ENCODE results near the gene FOXP1. TPM values are rescaled to one million over a fixed set of nuclear protein-coding genes. Genes with fewer than 3 reads are reported as not detected.

The FOXP1 gene
- total RNA-seq, 4 donors from 2014 or later = 181 to 225 (median 205) TPM

DNA sequence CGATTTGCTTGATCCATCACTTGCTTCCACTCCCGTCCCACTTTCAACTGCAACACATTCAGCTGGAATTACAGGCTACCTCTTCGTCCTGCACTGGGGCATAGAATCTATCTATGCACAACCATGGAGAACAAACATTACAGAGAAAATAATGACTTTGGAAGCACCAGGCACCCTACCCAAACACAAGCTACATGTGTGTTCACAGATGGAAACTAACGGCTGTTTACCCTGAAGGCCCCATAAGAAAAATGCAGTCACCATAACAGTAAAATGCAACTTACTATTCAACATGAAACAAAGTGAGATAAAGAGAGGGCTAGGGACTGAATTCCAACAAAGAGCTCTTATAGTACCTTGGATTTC lies 496.8 kb downstream of the FOXP1 start:
- TF ChIP-seq, protein P1, sequence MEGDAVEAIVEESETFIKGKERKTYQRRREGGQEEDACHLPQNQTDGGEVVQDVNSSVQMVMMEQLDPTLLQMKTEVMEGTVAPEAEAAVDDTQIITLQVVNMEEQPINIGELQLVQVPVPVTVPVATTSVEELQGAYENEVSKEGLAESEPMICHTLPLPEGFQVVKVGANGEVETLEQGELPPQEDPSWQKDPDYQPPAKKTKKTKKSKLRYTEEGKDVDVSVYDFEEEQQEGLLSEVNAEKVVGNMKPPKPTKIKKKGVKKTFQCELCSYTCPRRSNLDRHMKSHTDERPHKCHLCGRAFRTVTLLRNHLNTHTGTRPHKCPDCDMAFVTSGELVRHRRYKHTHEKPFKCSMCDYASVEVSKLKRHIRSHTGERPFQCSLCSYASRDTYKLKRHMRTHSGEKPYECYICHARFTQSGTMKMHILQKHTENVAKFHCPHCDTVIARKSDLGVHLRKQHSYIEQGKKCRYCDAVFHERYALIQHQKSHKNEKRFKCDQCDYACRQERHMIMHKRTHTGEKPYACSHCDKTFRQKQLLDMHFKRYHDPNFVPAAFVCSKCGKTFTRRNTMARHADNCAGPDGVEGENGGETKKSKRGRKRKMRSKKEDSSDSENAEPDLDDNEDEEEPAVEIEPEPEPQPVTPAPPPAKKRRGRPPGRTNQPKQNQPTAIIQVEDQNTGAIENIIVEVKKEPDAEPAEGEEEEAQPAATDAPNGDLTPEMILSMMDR (IDR thresholded peaks at IDR 0.05) = no peak
- TF ChIP-seq POLR2AphosphoS5 (IDR thresholded peaks at IDR 0.05) (no peak), POLR2A (IDR thresholded peaks at IDR 0.05; ENCODE audit: low read depth) (no peak), EP300 (IDR thresholded peaks at IDR 0.05) (no peak)
- intact Hi-C loops (cut with DNase I) = no loop called here
- Histone ChIP-seq H3K9me3 (no peaks in the 10 kb centered on the region), H3K27me3 (no peaks in the 10 kb centered on the region), H3K36me3 (no peaks in the 10 kb centered on the region), H3K4me1 (peaks cover 12 to 73% (median 53%) of the 10 kb centered on the region in 4 donors), H3K4me3 (no peak overlapping the region), H3K27ac (replicated peaks in 1 of 4) (no peak overlapping the region)
- 61% methylated on average over 4 of the region's 4 CpGs for WGBS
- no peak for DNase-seq (ENCODE audit: extremely low spot score)

DNA sequence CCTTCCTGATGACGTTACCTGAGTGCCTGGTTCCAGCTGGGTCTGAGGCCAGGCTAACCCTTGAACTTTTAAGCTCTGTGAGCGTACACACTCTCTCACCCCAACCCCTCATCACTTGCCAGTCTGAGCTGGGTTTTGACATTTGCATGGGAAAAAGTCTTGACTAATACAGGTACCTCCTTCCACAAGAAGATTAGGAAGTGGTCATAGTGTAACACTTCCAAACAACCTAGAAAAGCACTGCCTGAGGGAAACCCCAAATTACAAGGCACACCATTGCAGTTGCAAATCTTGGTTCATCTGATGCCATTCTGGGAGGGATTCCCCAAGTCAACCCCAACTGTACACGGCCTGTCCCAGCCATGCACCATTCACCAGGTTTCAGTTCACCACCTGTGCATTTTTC lies 499.8 kb downstream of the FOXP1 start:
- 97% methylated on average over 3 of the region's 3 CpGs for WGBS
- Histone ChIP-seq H3K4me1 (peaks cover 16 to 84% (median 65%) of the 10 kb centered on the region in 4 donors), H3K4me3 (no peak overlapping the region), H3K9me3 (no peaks in the 10 kb centered on the region), H3K27me3 (no peaks in the 10 kb centered on the region), H3K27ac (replicated peaks in 1 of 4) (peak overlapping the region in 1 of 4 donors; percentile 2), H3K36me3 (no peaks in the 10 kb centered on the region)
- no peak for TF ChIP-seq POLR2AphosphoS5 (IDR thresholded peaks at IDR 0.05)
- no peak for TF ChIP-seq POLR2A (IDR thresholded peaks at IDR 0.05; ENCODE audit: low read depth)
- TF ChIP-seq, protein P1 (IDR thresholded peaks at IDR 0.05) = no peak
- no peak for DNase-seq (ENCODE audit: extremely low spot score)
- intact Hi-C loops (cut with DNase I) = no loop called here

DNA sequence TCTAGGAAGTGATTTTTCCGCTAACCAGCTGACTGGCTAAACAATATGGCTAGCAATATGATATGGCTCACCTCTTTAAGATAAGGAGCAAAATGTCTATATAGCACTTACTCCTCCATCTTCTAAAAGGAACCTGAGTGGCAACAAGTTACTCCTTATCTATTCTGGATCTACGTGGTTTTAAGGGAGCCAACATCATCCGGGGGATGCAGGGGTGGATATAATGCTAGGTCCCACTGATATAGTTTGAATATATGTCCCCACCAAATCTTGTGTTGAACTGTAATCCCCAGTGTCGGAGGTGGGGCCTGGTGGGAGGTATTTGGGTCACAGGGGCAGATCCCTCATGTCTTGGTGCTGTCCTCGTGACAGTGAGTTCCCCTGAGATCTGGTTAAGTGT lies 500.7 kb downstream of the FOXP1 start:
- H3K36me3 ChIP-seq = no peaks in the 10 kb centered on the region
- no peak overlapping the region for H3K4me3 ChIP-seq
- no peak for TF ChIP-seq POLR2AphosphoS5 (IDR thresholded peaks at IDR 0.05)
- no peak for TF ChIP-seq EP300 (IDR thresholded peaks at IDR 0.05)
- TF ChIP-seq POLR2A (IDR thresholded peaks at IDR 0.05; ENCODE audit: low read depth) = no peak
- TF ChIP-seq, protein P1 (IDR thresholded peaks at IDR 0.05) = no peak
- H3K27ac ChIP-seq (replicated peaks in 1 of 4) = peak overlapping the region in 1 of 4 donors; percentile 7
- DNase-seq (ENCODE audit: extremely low spot score) = no peak
- WGBS = 85% methylated on average over 3 of the region's 5 CpGs
- H3K4me1 ChIP-seq = peaks cover 16 to 84% (median 65%) of the 10 kb centered on the region in 4 donors
- intact Hi-C loops (cut with DNase I) = no loop called here
- H3K9me3 ChIP-seq = no peaks in the 10 kb centered on the region
- no peaks in the 10 kb centered on the region for H3K27me3 ChIP-seq

DNA sequence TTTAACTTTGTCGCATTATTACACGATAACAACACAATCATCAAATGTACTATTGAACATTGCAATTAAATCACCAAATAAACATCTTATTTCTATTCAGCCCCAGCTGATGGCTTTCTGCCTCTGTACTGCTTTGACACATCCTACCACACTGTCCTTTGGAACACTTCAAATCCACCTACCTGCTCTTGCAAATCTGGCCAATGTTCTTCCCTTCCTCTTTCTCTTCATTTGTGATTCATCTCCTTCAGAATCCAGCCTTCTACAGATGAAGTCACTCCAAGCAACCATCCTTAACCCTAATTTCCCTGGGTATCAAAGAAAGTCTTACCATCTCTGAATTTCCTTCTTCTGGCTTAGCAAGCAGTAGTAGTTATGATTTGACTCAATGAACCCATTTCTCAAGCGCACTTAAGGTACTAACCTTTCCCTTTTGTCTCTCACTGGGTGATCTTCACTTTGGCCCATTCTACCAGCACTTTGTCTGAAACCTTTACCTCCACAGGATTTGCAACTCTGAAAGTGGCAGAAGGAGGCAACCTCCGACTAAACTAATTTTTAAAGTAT lies 502.9 kb downstream of the FOXP1 start:
- peak overlapping the region; percentile 45 to 98 (median 52) for H3K27ac ChIP-seq (replicated peaks in 1 of 4)
- WGBS = 70% methylated on average over 4 of the region's 4 CpGs

More for the DNA sequence above, 502.9 kb downstream of the FOXP1 start:
- Histone ChIP-seq H3K4me3 (no peak overlapping the region), H3K27me3 (no peaks in the 10 kb centered on the region), H3K36me3 (no peaks in the 10 kb centered on the region), H3K9me3 (no peaks in the 10 kb centered on the region), H3K4me1 (peaks cover 21 to 89% (median 67%) of the 10 kb centered on the region in 4 donors)
- intact Hi-C loops (cut with DNase I) = no loop called here
- DNase-seq (ENCODE audit: extremely low spot score) = no peak
- TF ChIP-seq POLR2AphosphoS5 (IDR thresholded peaks at IDR 0.05) (no peak), POLR2A (IDR thresholded peaks at IDR 0.05; ENCODE audit: low read depth) (no peak)
- TF ChIP-seq, protein P1 (IDR thresholded peaks at IDR 0.05) = no peak

All from esophagus muscularis mucosa (tissue), 4 donors.